ENCODE results near the gene TCEA3.
"Not testable (repeated sequence)": the region's sequence is repeated elsewhere in the genome, so short reads cannot be mapped to it uniquely, and the experiment has no call there.

Gene TCEA3

GRCh38 chr1:23392125-23392855, 32.3 kb downstream of the TCEA3 start:
- no peak for DNase-seq (ENCODE audit: low spot score)

GRCh38 chr1:23389837-23390321, 34.7 kb downstream of the TCEA3 start:
- DNase-seq (ENCODE audit: low spot score) = no peak

GRCh38 chr1:23387494-23387893, 37.1 kb downstream of the TCEA3 start:
- DNase-seq (ENCODE audit: low spot score) = no peak

GRCh38 chr1:23385119-23385621, 39.4 kb downstream of the TCEA3 start:
- DNase-seq (ENCODE audit: low spot score) = no peak

GRCh38 chr1:23384312-23385058, 40.1 kb downstream of the TCEA3 start:
- no peak for DNase-seq (ENCODE audit: low spot score)

- no peak for DNase-seq (ENCODE audit: low spot score)
Measured at GRCh38 chr1:23383577-23384311, 40.8 kb downstream of the TCEA3 start.

- DNase-seq (ENCODE audit: low spot score) = no peak
Measured at GRCh38 chr1:23381233-23381885, 43.2 kb downstream of the TCEA3 start.

GRCh38 chr1:23380719-23381118, 43.8 kb downstream of the TCEA3 start:
- no peak for DNase-seq (ENCODE audit: low spot score)

GRCh38 chr1:23380236-23380635, 44.3 kb downstream of the TCEA3 start:
- DNase-seq (ENCODE audit: low spot score) = not testable (repeated sequence)

- DNase-seq (ENCODE audit: low spot score) = no peak
Measured at GRCh38 chr1:23376890-23377811, 47.4 kb downstream of the TCEA3 start.

GRCh38 chr1:23374079-23374735, 50.3 kb downstream of the TCEA3 start:
- not testable (repeated sequence) for DNase-seq (ENCODE audit: low spot score)

- no peak for DNase-seq (ENCODE audit: low spot score)
Measured at GRCh38 chr1:23371987-23372880, 52.3 kb downstream of the TCEA3 start.

- no peak for DNase-seq (ENCODE audit: low spot score)
Measured at GRCh38 chr1:23370709-23371584, 53.6 kb downstream of the TCEA3 start.

- DNase-seq (ENCODE audit: low spot score) = no peak
Measured at GRCh38 chr1:23370330-23370708, 54.2 kb downstream of the TCEA3 start.

- DNase-seq (ENCODE audit: low spot score) = no peak
Measured at GRCh38 chr1:23369335-23370013, 55.1 kb downstream of the TCEA3 start, which contains the start of gene ZNF436. Gene ZNF436 (minus strand): TSS chr1:23369836. CDS start chr1:23368005, 1,831 bp downstream.

- DNase-seq (ENCODE audit: low spot score) = peak; percentile 72
Measured at GRCh38 chr1:23368562-23369334, 55.8 kb downstream of the TCEA3 start.
